Astrocyte of the cerebellum (primary cell): Measurements from ENCODE around the gene STX3.

Source experiments
- DNase-seq: peaks from one replicate; pipeline ENCODE4 v3.0.0-alpha.2; 2011; ENCODE audit warnings: low read depth
- H3K4me3 ChIP-seq: 2 replicates; pipeline ENCODE4 v1.5.1; 2011; ENCODE audit warnings: mild to moderate bottlenecking, low read depth, low read length, moderate library complexity
- in situ Hi-C: cut with HindIII; loops from 2 replicates; pipeline ENCODE4 v1.10.0; 2017; ENCODE audit warnings: low sequenced_read_pairs
- TF ChIP-seq, protein P1 (sequence below): IDR thresholded peaks from 2 replicates; pipeline ENCODE4 v1.5.1; 2012; ENCODE audit warnings: low read length, low read depth, moderate library complexity, mild to moderate bottlenecking; ENCODE audit errors: missing control alignments

Gene STX3

DNA sequence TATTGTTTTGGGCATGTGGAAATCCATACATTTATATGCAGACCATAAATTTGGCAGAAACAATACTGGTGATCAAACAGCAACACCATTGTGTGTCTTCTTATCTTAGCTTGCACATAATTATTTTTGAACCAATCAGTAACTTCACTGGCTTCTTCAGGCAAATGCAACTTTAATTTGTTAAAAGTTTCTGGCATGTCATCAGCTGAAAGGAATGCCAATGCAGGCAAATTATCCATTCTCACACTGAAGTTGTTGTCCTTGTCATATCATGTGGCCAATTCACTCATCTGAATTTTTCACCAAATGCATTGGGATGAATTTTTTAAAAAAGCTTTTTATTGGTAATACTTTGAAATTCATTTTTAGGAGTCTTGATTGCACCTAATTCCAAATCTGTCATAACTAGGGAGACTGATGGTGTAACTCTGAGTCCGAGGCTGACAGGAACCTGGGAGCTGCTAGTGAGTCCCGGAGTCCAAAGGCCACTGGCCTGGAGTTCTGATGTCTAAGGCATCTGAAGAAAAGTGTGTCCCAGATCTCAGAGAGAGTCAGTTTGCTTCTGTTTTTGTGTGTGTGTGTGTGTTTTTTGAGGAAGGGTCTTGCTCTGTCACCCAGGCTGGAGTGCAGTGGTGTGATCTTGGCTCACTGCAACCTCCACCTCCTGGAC is 24.1 kb upstream of the STX3 start:
- no peak for DNase-seq
- in situ Hi-C loops = no loop called here
- TF ChIP-seq, protein P1, sequence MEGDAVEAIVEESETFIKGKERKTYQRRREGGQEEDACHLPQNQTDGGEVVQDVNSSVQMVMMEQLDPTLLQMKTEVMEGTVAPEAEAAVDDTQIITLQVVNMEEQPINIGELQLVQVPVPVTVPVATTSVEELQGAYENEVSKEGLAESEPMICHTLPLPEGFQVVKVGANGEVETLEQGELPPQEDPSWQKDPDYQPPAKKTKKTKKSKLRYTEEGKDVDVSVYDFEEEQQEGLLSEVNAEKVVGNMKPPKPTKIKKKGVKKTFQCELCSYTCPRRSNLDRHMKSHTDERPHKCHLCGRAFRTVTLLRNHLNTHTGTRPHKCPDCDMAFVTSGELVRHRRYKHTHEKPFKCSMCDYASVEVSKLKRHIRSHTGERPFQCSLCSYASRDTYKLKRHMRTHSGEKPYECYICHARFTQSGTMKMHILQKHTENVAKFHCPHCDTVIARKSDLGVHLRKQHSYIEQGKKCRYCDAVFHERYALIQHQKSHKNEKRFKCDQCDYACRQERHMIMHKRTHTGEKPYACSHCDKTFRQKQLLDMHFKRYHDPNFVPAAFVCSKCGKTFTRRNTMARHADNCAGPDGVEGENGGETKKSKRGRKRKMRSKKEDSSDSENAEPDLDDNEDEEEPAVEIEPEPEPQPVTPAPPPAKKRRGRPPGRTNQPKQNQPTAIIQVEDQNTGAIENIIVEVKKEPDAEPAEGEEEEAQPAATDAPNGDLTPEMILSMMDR = no peak

DNA sequence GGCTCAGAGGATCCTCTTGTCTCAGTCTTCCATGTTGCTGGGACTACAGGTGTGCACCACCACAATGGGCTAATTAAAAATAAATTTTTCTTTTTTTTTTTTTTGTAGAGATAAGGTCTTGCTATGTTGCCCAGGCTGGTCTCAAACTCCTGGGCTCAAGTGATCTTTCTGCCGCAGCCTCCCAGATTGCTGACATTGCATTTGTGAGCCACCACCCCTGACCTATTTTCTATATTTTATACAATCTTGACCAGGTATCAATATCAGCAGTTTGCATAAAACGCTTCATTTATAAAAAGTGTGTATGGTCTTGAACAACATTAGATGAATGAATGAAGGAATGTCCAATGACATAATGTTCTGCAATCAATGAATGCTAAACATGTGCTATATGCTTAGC is 9.1 kb upstream of the STX3 start:
- in situ Hi-C loops = no loop called here
- TF ChIP-seq, protein P1 = no peak
- no peak overlapping the region for H3K4me3 ChIP-seq
- DNase-seq = no peak

More for the DNA sequence above, 24.1 kb upstream of the STX3 start:
- H3K4me3 ChIP-seq = no peak overlapping the region

DNA sequence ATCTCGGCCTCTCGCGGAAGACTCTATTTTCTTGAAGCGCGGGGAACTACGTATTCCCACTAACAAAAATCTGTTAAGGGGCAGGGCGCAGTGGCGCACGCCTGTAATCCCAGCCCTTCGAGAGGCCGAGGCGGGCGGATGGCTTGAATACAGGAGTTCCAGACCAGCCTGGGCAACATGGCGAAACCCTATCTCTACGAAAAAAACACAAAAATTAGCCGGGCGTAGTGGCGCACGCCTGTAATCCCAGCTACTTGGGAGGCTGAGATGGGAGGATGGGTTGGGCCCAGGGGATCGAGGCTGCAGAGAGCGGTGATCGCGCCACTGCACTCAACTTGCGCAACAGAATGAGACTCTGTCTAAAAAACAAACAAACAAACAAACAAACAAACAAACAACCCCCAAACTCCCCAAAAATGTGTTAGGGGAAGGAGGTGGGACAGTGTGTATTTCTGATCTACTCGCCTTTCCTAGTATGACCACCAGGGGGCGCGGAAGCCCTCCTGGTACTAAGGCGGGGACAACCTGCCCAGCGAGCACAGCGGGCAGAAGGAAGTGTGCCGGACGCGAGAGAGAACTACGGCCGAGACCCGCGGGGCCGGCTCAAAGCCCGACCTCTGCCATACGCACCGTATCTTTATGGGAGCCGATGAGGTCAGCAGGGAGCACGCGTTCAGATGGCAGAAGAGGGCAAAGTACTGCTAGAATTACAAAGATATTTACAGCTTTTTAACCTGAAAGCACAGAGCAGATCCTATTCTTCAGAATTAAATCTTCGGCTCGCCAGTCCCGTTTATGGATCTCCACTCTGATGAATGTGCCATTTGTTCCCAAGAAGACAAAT is 1.3 kb upstream of the STX3 start:
- H3K4me3 ChIP-seq = peak overlapping the region; percentile 86
- peak; percentile 35 for DNase-seq
- TF ChIP-seq, protein P1 = peak; percentile 89
- in situ Hi-C loops = no loop called here

DNA sequence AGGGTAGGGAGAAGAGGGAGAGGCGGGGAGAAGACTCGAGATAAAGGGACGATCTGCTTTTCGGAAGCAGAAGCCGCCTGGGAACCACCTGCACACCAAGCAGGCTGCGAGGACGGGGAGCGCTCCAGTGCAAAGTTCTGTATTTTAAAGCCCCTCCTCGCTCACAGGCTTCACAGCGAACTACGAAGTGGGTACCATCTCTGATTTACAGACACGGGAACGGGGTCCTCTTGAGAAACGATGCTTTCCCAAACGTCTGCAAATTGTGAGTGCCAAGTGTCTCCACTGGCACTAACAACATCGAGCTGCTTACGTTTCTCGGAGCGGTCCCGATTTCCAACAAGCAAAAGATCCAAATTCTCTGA is 700 bp upstream of the STX3 start:
- H3K4me3 ChIP-seq = peak overlapping the region; percentile 86
- DNase-seq = no peak
- in situ Hi-C loops = no loop called here
- TF ChIP-seq, protein P1 = no peak

DNA sequence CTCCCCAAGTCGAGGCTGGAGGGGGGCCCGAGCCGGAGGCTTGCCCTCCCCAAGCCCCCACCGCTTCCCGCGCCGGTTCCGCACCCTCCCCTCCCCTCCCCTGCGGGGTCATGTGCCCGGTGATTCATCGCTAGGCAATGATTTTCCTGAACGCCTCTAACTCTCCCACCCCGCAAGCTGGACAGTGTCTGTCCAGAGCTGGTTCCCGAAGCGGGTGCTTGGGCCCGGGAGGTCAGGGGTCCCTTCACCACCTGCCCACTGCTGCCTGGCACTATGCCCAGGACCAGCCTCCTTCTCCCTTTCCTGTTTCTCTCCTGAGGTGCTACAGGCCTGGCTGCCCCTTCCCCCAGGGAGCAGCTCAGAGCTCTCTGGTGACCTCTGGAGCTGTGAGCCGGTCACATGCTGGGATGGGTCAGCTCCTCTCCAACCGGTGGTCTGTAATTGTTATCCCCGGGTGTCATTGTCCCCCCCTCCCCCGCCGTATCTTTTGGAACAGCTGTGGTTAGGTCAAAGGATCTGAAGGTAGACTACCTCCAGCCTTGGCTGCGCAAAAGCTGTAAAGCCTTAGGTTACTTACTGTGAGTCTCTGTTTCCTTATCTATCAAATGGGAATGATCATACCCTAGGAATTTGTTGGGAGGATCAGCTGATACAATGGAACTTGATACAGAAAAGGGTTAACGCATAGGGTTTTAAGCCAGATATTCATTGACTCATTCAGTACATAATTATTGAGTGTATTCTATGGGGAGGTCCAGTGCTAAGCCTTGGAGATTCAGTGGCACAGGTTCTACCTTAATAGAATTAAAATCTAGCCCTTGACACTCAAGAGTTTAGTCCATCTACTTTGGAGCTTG is 753 bp downstream of the STX3 start:
- peak; percentile 26 for DNase-seq
- in situ Hi-C loops = no loop called here
- peak overlapping the region; percentile 86 for H3K4me3 ChIP-seq
- TF ChIP-seq, protein P1 = no peak

DNA sequence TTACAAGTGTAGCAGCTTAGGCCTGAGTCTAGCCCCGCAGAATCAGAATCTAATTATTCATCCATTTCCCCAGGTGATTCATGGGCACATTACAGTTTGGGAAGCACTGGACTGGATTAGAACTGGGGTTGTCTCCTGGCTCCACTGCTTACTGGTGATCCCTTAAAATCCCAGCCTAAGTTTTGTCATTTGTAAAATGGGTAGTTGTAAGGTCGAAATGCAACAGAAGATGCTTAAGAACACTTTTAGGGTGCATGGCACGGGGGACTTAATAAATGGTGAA is 1.3 kb downstream of the STX3 start:
- DNase-seq = no peak
- in situ Hi-C loops = no loop called here
- TF ChIP-seq, protein P1 = no peak
- H3K4me3 ChIP-seq = peak overlapping the region; percentile 86
